ENCODE data around the gene TEAD1. TPM values are rescaled to one million over a fixed set of nuclear protein-coding genes. Genes with fewer than 3 reads are reported as not detected.

The TEAD1 gene
- total and polyA plus RNA-seq, 2 donors: 80.7 to 136 TPM

GRCh38 chr11:12991426-12991825 is 317.2 kb downstream of the TEAD1 start:
- H3K36me3 ChIP-seq (ENCODE audit: insufficient read depth): no peaks in the 10 kb centered on the region
- no peak overlapping the region for H3K27ac ChIP-seq (ENCODE audit: low read depth)
- H3K4me3 ChIP-seq (ENCODE audit: low read depth, low read length): no peak overlapping the region
- 78% methylated on average over 1 of the region's 1 CpG for WGBS
- no peaks in the 10 kb centered on the region for H3K4me1 ChIP-seq (ENCODE audit: insufficient read depth)
- no peak for DNase-seq (ENCODE audit: extremely low spot score)

GRCh38 chr11:12993626-12994025 is 319.4 kb downstream of the TEAD1 start:
- H3K4me1 ChIP-seq (ENCODE audit: insufficient read depth): no peaks in the 10 kb centered on the region
- 62% methylated on average over 1 of the region's 1 CpG for WGBS
- H3K36me3 ChIP-seq (ENCODE audit: insufficient read depth): no peaks in the 10 kb centered on the region
- no peak for DNase-seq (ENCODE audit: extremely low spot score)
- no peak overlapping the region for H3K27ac ChIP-seq (ENCODE audit: low read depth)
- no peak overlapping the region for H3K4me3 ChIP-seq (ENCODE audit: low read depth, low read length)

Small RNA genes within 50 kb of the gene (small RNA-seq; reads per million reads assigned to genes)
- not detected for gene RF00424
